ENCODE results near the gene PTGES.

- TF ChIP-seq CTCF (IDR thresholded peaks at IDR 0.05) (no peak), RAD21 (IDR thresholded peaks at IDR 0.05; ENCODE audit: low read length) (no peak), RXRA (IDR thresholded peaks at IDR 0.05; ENCODE audit: borderline replicate concordance, low read depth) (no peak), PBX3 (IDR thresholded peaks at IDR 0.05) (no peak), EZH2phosphoT487 (IDR thresholded peaks at IDR 0.05; ENCODE audit: borderline replicate concordance, low read depth) (no peak), EP300 (IDR thresholded peaks at IDR 0.05; ENCODE audit: borderline replicate concordance in 1 of 2, low read depth in 1 of 2, low read length in 1 of 2) (no peak), NRF1 (IDR thresholded peaks at IDR 0.05; ENCODE audit: low read depth, low read length) (no peak), TAF1 (IDR thresholded peaks at IDR 0.05; ENCODE audit: borderline replicate concordance, low read depth, low read length) (no peak), ZBTB33 (IDR thresholded peaks at IDR 0.05; ENCODE audit: borderline replicate concordance, low read depth) (no peak), IRF3 (IDR thresholded peaks at IDR 0.05; ENCODE audit: low read depth, low read length) (no peak), MXI1 (IDR thresholded peaks at IDR 0.05; ENCODE audit: low read depth, low read length) (no peak)
Observed at GRCh38 chr9:129748249-129748648, 4.6 kb downstream of the PTGES start.

Measured in SK-N-SH (cell line).